ENCODE data around the gene SLC2A6.

DNA sequence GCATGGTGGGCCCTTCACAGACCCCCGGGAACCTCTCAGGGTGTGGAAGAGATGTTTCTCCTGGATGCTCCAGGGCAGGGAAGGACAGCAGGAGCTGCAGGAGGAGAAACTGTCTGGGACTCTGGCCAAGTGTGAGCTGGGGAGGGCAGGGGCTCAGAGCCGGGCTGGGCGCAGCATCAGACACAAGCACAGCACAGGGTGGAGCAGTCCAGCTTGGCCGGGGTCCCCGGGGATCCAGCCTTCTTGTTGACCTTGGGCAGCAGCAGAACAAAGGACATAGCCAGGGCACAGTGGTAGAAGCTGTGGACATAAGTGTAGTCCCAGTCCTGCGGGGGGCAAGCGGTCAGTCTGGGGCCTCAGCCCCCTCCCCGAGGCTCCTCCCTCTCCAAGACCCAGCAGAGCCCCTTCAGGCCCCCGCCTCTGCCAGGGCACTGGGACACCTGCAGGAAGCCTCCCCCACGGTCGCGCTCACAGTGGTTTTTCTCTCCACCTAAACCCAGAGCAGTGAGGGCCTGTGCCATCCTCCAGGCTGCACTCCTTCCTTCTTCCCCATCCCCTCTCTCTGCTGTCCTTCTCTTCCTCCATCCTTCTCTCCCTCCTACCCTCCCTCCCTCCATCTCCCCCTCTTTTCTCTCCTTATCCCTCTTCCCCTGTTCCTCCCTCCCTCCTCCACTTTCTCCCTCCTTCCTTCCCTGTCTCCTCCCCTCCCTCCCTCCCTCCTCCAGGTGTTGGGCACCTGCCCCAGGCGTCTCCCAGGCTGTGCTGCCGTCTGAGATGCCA, 35.8 kb upstream of the SLC2A6 start:
- no peak for TF ChIP-seq EP300 (IDR thresholded peaks at IDR 0.05; ENCODE audit: borderline replicate concordance in 1 of 2, low read depth in 2 of 2, low read length in 2 of 2)
- TF ChIP-seq, protein P1, sequence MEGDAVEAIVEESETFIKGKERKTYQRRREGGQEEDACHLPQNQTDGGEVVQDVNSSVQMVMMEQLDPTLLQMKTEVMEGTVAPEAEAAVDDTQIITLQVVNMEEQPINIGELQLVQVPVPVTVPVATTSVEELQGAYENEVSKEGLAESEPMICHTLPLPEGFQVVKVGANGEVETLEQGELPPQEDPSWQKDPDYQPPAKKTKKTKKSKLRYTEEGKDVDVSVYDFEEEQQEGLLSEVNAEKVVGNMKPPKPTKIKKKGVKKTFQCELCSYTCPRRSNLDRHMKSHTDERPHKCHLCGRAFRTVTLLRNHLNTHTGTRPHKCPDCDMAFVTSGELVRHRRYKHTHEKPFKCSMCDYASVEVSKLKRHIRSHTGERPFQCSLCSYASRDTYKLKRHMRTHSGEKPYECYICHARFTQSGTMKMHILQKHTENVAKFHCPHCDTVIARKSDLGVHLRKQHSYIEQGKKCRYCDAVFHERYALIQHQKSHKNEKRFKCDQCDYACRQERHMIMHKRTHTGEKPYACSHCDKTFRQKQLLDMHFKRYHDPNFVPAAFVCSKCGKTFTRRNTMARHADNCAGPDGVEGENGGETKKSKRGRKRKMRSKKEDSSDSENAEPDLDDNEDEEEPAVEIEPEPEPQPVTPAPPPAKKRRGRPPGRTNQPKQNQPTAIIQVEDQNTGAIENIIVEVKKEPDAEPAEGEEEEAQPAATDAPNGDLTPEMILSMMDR (IDR thresholded peaks at IDR 0.05; ENCODE audit: control extremely low read depth in 1 of 3, insufficient read depth in 1 of 3, low read depth in 1 of 3, low read length in 3 of 3), result no peak
